Measurements from ENCODE around the gene FSTL4.

DNA sequence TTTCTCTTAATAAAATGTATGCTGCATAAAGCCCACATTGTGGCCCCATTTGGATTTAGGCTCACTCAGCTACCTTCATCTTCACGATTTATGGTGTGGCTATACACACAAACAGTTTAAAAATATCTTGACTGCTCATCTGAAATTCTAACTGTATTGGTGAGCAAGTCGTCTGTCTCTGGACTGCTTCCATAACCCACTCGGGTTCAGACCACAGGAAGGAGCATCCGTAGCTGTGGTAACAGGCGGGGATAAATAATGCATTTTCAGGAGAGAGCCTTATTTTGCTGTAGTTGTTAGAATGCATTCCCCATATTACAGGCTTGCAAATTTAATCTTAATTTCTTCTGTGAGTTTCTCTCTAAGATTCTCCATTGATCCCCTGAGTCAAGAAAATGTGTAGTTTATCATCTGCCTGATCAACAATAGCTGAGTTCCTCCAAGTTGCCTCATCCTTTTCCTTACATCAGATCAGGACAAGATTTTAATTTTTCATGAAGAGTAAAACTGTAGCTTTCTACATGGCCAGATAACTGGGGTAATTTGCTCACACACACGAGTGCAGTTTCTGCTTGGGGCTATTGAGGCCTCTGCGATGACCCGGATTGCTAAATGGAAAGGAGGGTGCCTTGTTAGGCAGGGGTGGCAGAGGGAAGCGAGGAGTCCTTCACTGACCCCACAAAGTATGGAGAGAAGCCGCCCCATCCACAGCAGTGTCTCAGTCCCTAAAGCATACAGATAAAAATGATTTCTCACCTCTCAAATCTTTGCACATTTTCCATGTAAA is 133.9 kb downstream of the FSTL4 start:
- TF ChIP-seq, protein P1, sequence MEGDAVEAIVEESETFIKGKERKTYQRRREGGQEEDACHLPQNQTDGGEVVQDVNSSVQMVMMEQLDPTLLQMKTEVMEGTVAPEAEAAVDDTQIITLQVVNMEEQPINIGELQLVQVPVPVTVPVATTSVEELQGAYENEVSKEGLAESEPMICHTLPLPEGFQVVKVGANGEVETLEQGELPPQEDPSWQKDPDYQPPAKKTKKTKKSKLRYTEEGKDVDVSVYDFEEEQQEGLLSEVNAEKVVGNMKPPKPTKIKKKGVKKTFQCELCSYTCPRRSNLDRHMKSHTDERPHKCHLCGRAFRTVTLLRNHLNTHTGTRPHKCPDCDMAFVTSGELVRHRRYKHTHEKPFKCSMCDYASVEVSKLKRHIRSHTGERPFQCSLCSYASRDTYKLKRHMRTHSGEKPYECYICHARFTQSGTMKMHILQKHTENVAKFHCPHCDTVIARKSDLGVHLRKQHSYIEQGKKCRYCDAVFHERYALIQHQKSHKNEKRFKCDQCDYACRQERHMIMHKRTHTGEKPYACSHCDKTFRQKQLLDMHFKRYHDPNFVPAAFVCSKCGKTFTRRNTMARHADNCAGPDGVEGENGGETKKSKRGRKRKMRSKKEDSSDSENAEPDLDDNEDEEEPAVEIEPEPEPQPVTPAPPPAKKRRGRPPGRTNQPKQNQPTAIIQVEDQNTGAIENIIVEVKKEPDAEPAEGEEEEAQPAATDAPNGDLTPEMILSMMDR (IDR thresholded peaks at IDR 0.05), result no peak
- TF ChIP-seq POLR2A (IDR thresholded peaks at IDR 0.05) (no peak), POLR2AphosphoS5 (IDR thresholded peaks at IDR 0.05) (no peak)

Measured in transverse colon (tissue), 4 donors.